Panc1 (cell line): ENCODE data around the gene CCM2L. TPM values are rescaled to one million over a fixed set of nuclear protein-coding genes. Genes with fewer than 3 reads are reported as not detected.

ENCODE experiments used
- ATAC-seq: fragments of 200-7000 bp; cut with Tn5 transposase; 2 replicates; pipeline ENCODE4 v1.9.1; 2020; ENCODE audit warnings: mild to moderate bottlenecking, moderate library complexity
- BruUV-seq: library from RNA; stranded (reverse); fragments of 400-500 nt; replicated peaks from 2 replicates; lab custom pipeline; 2021; lab: Mats Ljungman, UMichigan
- CTCF ChIA-PET: fragments of 300-600 bp; sonication (Branson Sonifier 250); formaldehyde crosslinking; loops from one replicate; lab custom pipeline; 2022; ENCODE audit warnings: antibody characterized with exemption; lab: Charles Lee
- POLR2A ChIA-PET: fragments of 300-600 bp; sonication (Branson Sonifier 250); formaldehyde crosslinking; loops from one replicate; lab custom pipeline; 2022; ENCODE audit warnings: antibody characterized with exemption; lab: Charles Lee
- DNase-seq: peaks from one replicate; pipeline ENCODE4 v3.0.0-alpha.2; 2010; ENCODE audit warnings: low read depth, low spot score
- H3K27ac ChIP-seq: 2 replicates; pipeline ENCODE4 v1.5.1; 2011; ENCODE audit warnings: mild to moderate bottlenecking, low read length, inconsistent platforms
- H3K27me3 ChIP-seq: fragments of 200-500 bp; sonication (Bioruptor generic); 2 replicates; pipeline ENCODE4 v1.6.0; 2014; ENCODE audit warnings: low read length, inconsistent platforms; ENCODE audit not compliant: control insufficient read depth, insufficient read depth
- H3K36me3 ChIP-seq: fragments of 200-500 bp; sonication (Bioruptor generic); 2 replicates; pipeline ENCODE4 v1.5.1; 2014; ENCODE audit warnings: inconsistent platforms, mild to moderate bottlenecking, low read length, moderate library complexity; ENCODE audit not compliant: control insufficient read depth, insufficient read depth
- H3K4me1 ChIP-seq: 2 replicates; pipeline ENCODE4 v1.5.1; 2011; ENCODE audit warnings: inconsistent platforms, mild to moderate bottlenecking, low read length, moderate library complexity; ENCODE audit not compliant: control insufficient read depth, insufficient read depth
- H3K4me3 ChIP-seq, 2 experiments: 2 replicates each; pipeline ENCODE4 v1.5.1; 2011 to 2012; ENCODE audit warnings: low read depth in 2 of 2, low read length in 2 of 2, mild to moderate bottlenecking in 2 of 2, inconsistent platforms in 1 of 2, moderate library complexity in 1 of 2
- H3K9me3 ChIP-seq: fragments of 200-500 bp; sonication (Bioruptor generic); 2 replicates; pipeline ENCODE4 v1.5.1; 2014; ENCODE audit warnings: low read depth, mild to moderate bottlenecking, inconsistent platforms, low read length, moderate library complexity; ENCODE audit not compliant: control insufficient read depth, insufficient read depth
- CTCF ChIP-seq: fragments of 450-650 bp; IDR thresholded peaks from 2 replicates; pipeline ENCODE4 v1.5.1; 2017; ENCODE audit warnings: mild to moderate bottlenecking
- POLR2AphosphoS5 ChIP-seq: IDR thresholded peaks from 2 replicates; pipeline ENCODE4 v1.6.1; 2012; ENCODE audit warnings: mild to moderate bottlenecking, low read depth, low read length, moderate library complexity
- REST ChIP-seq, 2 experiments: IDR thresholded peaks; 2 replicates each; pipeline ENCODE4 v1.6.1; 2011 to 2012; ENCODE audit warnings: low read depth in 2 of 2, control low read depth in 1 of 2, low read length in 1 of 2, mild to moderate bottlenecking in 1 of 2, moderate library complexity in 1 of 2; ENCODE audit not compliant: insufficient read depth in 1 of 2
- SIN3A ChIP-seq: IDR thresholded peaks from 2 replicates; pipeline ENCODE4 v1.6.1; 2012; ENCODE audit warnings: low read depth, mild to moderate bottlenecking, low read length, moderate library complexity, borderline replicate concordance; ENCODE audit not compliant: insufficient read depth
- TCF7L2 ChIP-seq: IDR thresholded peaks from 2 replicates; pipeline ENCODE4 v1.6.1; 2011; ENCODE audit warnings: mild to moderate bottlenecking, low read depth, low read length, inconsistent platforms
- in situ Hi-C: cut with HindIII; loops from 2 replicates; pipeline ENCODE4 v1.10.0; 2016; ENCODE audit warnings: low sequenced_read_pairs, low pct_unique_long_range_greater_than_20kb
- intact Hi-C: fragments of 100-400 bp; cut with micrococcal nuclease; formaldehyde crosslinking; loops from one replicate; pipeline ENCODE4 v1.10.0; 2022; ENCODE audit not compliant: unreplicated experiment
- total RNA-seq: library from RNA; stranded (reverse); gene quantifications from one replicate; pipeline ENCODE4 v1.2.1, GENCODE V29; 2021; ENCODE audit not compliant: unreplicated experiment

Gene CCM2L
- total RNA-seq, 1 experiment from 2014 or later = 45.4 TPM

GRCh38 chr20:32062776-32063170 is 52.5 kb downstream of the CCM2L start:
- Histone ChIP-seq H3K27ac (no peak overlapping the region), H3K4me3 (no peak overlapping the region), H3K27me3 (peaks cover 12% of the 10 kb centered on the region; the same call in 1 of the 2 replicates), H3K9me3 (no peaks in the 10 kb centered on the region), H3K4me1 (no peaks in the 10 kb centered on the region), H3K36me3 (no peaks in the 10 kb centered on the region)
- DNase-seq = no peak
- ChIA-PET CTCF (interaction anchor here (0.7 kb wide), 1 partner anchor 210 kb away, joined by 3 read pairs; no protein-coding TSS in a partner anchor), POLR2A (no interaction called here)
- no TSS peak for BruUV-seq
- TF ChIP-seq CTCF (no peak), SIN3A (no peak), POLR2AphosphoS5 (no peak)
- in situ Hi-C loops (no loop called here), intact Hi-C loops (no loop called here)
- no peak for ATAC-seq

GRCh38 chr20:32063695-32064094 is 53.5 kb downstream of the CCM2L start:
- no peak overlapping the region for H3K4me3 ChIP-seq
- ChIA-PET CTCF (interaction anchor here (0.7 kb wide), 2 partner anchors 23 to 265 kb away, joined by 10 read pairs; no protein-coding TSS in a partner anchor), POLR2A (no interaction called here)
- TF ChIP-seq REST (IDR thresholded peaks at IDR 0.05; ENCODE audit: insufficient read depth in 1 of 2, low read depth in 2 of 2, low read length in 1 of 2) (no peak), CTCF (no peak), SIN3A (no peak), POLR2AphosphoS5 (no peak)
- intact Hi-C loops = no loop called here
- BruUV-seq = no TSS peak
- H3K9me3 ChIP-seq = no peaks in the 10 kb centered on the region
- peaks cover 9% of the 10 kb centered on the region; the same call in 1 of the 2 replicates for H3K27me3 ChIP-seq
- in situ Hi-C loops = no loop called here
- no peak for ATAC-seq
- no peak for DNase-seq
- H3K4me1 ChIP-seq = no peaks in the 10 kb centered on the region
- H3K36me3 ChIP-seq = no peaks in the 10 kb centered on the region
- no peak overlapping the region for H3K27ac ChIP-seq

GRCh38 chr20:32064667-32065066 is 54.4 kb downstream of the CCM2L start:
- no peak for ATAC-seq
- H3K27me3 ChIP-seq = peaks cover 7% of the 10 kb centered on the region; the same call in 1 of the 2 replicates
- POLR2A ChIA-PET = no interaction called here

More at GRCh38 chr20:32064667-32065066, 54.4 kb downstream of the CCM2L start:
- no TSS peak for BruUV-seq
- Histone ChIP-seq H3K4me1 (no peaks in the 10 kb centered on the region), H3K4me3 (no peak overlapping the region), H3K27ac (no peak overlapping the region), H3K36me3 (no peaks in the 10 kb centered on the region), H3K9me3 (no peaks in the 10 kb centered on the region)
- CTCF ChIA-PET = no interaction called here
- TF ChIP-seq TCF7L2 (no peak), POLR2AphosphoS5 (no peak), CTCF (no peak), SIN3A (no peak), REST (IDR thresholded peaks at IDR 0.05; ENCODE audit: insufficient read depth in 1 of 2, low read depth in 2 of 2, low read length in 1 of 2) (no peak)
- intact Hi-C loops = no loop called here
- in situ Hi-C loops = no loop called here
- no peak for DNase-seq
